Amygdala (tissue), 56 donors: ENCODE measurements around the gene SDR42E2.
"Not testable (repeated sequence)": the region's sequence is repeated elsewhere in the genome, so short reads cannot be mapped to it uniquely, and the experiment has no call there.

Experiments
- DNase-seq, 56 donors: peaks; one replicate each; lab custom pipeline; 2025; lab: John Stamatoyannopoulos, UW

Gene SDR42E2

GRCh38 chr16:22206842-22207714 lies 44.8 kb downstream of the SDR42E2 start:
- peak in 51 of 56 donors; percentile 4 to 84 (median 56) for DNase-seq

GRCh38 chr16:22207715-22208360 lies 45.5 kb downstream of the SDR42E2 start:
- DNase-seq, result no peak

GRCh38 chr16:22210285-22210684 lies 48.0 kb downstream of the SDR42E2 start:
- no peak for DNase-seq

- no peak for DNase-seq
Measured at GRCh38 chr16:22210854-22211253, 48.5 kb downstream of the SDR42E2 start.

GRCh38 chr16:22213236-22213635 lies 50.9 kb downstream of the SDR42E2 start:
- DNase-seq, result no peak

GRCh38 chr16:22213801-22214200 lies 51.5 kb downstream of the SDR42E2 start:
- DNase-seq, result no peak

GRCh38 chr16:22214402-22214801 lies 52.1 kb downstream of the SDR42E2 start:
- no peak for DNase-seq

GRCh38 chr16:22214889-22215288 lies 52.6 kb downstream of the SDR42E2 start:
- no peak for DNase-seq

- peak in 8 of 56 donors; percentile 3 to 33 (median 8) for DNase-seq
Measured at GRCh38 chr16:22216191-22216831, 54.0 kb downstream of the SDR42E2 start.

- DNase-seq, result not testable (repeated sequence)
Measured at GRCh38 chr16:22216832-22217225, 54.5 kb downstream of the SDR42E2 start.

- DNase-seq, result peak in 1 of 56 donors; percentile 7
Measured at GRCh38 chr16:22217890-22218730, 55.8 kb downstream of the SDR42E2 start.

GRCh38 chr16:22219389-22220068 lies 57.2 kb downstream of the SDR42E2 start:
- no peak for DNase-seq

GRCh38 chr16:22220069-22220440 lies 57.7 kb downstream of the SDR42E2 start:
- peak in 3 of 56 donors; percentile 0 to 9 (median 3) for DNase-seq

GRCh38 chr16:22220714-22221113 lies 58.4 kb downstream of the SDR42E2 start:
- DNase-seq, result peak in 48 of 56 donors; percentile 6 to 85 (median 50)

GRCh38 chr16:22222006-22222405 lies 59.7 kb downstream of the SDR42E2 start:
- no peak for DNase-seq

- DNase-seq, result no peak
Measured at GRCh38 chr16:22222998-22223397, 60.7 kb downstream of the SDR42E2 start.

- peak in 47 of 56 donors; percentile 3 to 84 (median 52) for DNase-seq
Measured at GRCh38 chr16:22225060-22225459, 62.8 kb downstream of the SDR42E2 start.

- no peak for DNase-seq
Measured at GRCh38 chr16:22229889-22230288, 67.6 kb downstream of the SDR42E2 start.

GRCh38 chr16:22232277-22233036 lies 70.2 kb downstream of the SDR42E2 start:
- no peak for DNase-seq
